IMR-90 (cell line): ENCODE results near the gene ITGA1. TPM values are rescaled to one million over a fixed set of nuclear protein-coding genes. Genes with fewer than 3 reads are reported as not detected.

Experiments used
- ATAC-seq: fragments of 200-7000 bp; cut with Tn5 transposase; 2 replicates; pipeline ENCODE4 v1.9.1; 2020; ENCODE audit warnings: low read depth, mild to moderate bottlenecking, moderate library complexity
- BruUV-seq: library from RNA; stranded (reverse); fragments of 400-500 nt; replicated peaks from 2 replicates; lab custom pipeline; 2021; lab: Mats Ljungman, UMichigan
- CTCF ChIA-PET: fragments of 300-600 bp; formaldehyde crosslinking; extraction: SDS; loops from one replicate; lab custom pipeline; 2021; ENCODE audit warnings: antibody characterized with exemption; lab: Yijun Ruan, JAX
- POLR2A ChIA-PET: fragments of 300-600 bp; sonication (Branson Sonifier 250); formaldehyde crosslinking; loops from one replicate; lab custom pipeline; 2022; ENCODE audit warnings: antibody characterized with exemption; ENCODE audit not compliant: unreplicated experiment; lab: Charles Lee
- DNase-seq: peaks from one replicate; pipeline ENCODE4 v3.0.0; 2013
- H2AFZ ChIP-seq: replicated peaks from 2 replicates; pipeline ENCODE3; 2013; ENCODE audit warnings: low read length, mild to moderate bottlenecking; ENCODE audit not compliant: poor library complexity
- H2AK5ac ChIP-seq: 2 replicates; pipeline ENCODE4 v1.6.1; 2013; ENCODE audit warnings: low read depth, low read length, inconsistent platforms
- H2AK9ac ChIP-seq: replicated peaks from 2 replicates; pipeline ENCODE3; 2013; ENCODE audit warnings: mild to moderate bottlenecking, low read depth, low read length, moderate library complexity; ENCODE audit not compliant: poor library complexity
- H2BK120ac ChIP-seq: 2 replicates; pipeline ENCODE4 v1.6.1; 2013; ENCODE audit warnings: low read depth, low read length, inconsistent platforms
- H2BK15ac ChIP-seq: 3 replicates; pipeline ENCODE4 v1.6.1; 2013; ENCODE audit warnings: low read depth, low read length, inconsistent platforms
- H2BK20ac ChIP-seq: 2 replicates; pipeline ENCODE4 v1.6.1; 2013; ENCODE audit warnings: low read depth, mild to moderate bottlenecking, inconsistent platforms, low read length, moderate library complexity
- H2BK5ac ChIP-seq: 2 replicates; pipeline ENCODE4 v1.6.1; 2013; ENCODE audit warnings: mild to moderate bottlenecking, low read depth, low read length, inconsistent platforms; ENCODE audit not compliant: poor library complexity, severe bottlenecking
- H3K14ac ChIP-seq: replicated peaks from 2 replicates; pipeline ENCODE4 v1.6.1; 2013; ENCODE audit warnings: low read depth, low read length, inconsistent platforms
- H3K18ac ChIP-seq: 2 replicates; pipeline ENCODE4 v1.6.1; 2013; ENCODE audit warnings: low read depth, low read length, control low read depth
- H3K23ac ChIP-seq: 2 replicates; pipeline ENCODE4 v1.6.1; 2013; ENCODE audit warnings: low read depth, low read length, inconsistent platforms
- H3K27ac ChIP-seq: 2 replicates; pipeline ENCODE4 v1.5.1; 2013; ENCODE audit warnings: mild to moderate bottlenecking, control low read depth, low read length; ENCODE audit not compliant: insufficient read depth
- H3K27me3 ChIP-seq: 2 replicates; pipeline ENCODE4 v1.6.1; 2013; ENCODE audit warnings: low read length; ENCODE audit not compliant: control insufficient read depth, insufficient read depth
- H3K36me3 ChIP-seq: 2 replicates; pipeline ENCODE4 v1.6.1; 2013; ENCODE audit warnings: low read length, mixed read lengths; ENCODE audit not compliant: control insufficient read depth, insufficient read depth
- H3K4ac ChIP-seq: 2 replicates; pipeline ENCODE4 v1.6.1; 2013; ENCODE audit warnings: low read depth, low read length, inconsistent platforms
- H3K4me1 ChIP-seq: 2 replicates; pipeline ENCODE4 v1.6.1; 2013; ENCODE audit warnings: low read length, mixed read lengths; ENCODE audit not compliant: control insufficient read depth, insufficient read depth
- H3K4me2 ChIP-seq: 2 replicates; pipeline ENCODE4 v1.6.1; 2013; ENCODE audit warnings: low read depth, mild to moderate bottlenecking, control low read depth, low read length, moderate library complexity
- H3K4me3 ChIP-seq: 2 replicates; pipeline ENCODE4 v1.5.1; 2013; ENCODE audit warnings: low read depth, mild to moderate bottlenecking, control low read depth, low read length, moderate library complexity; ENCODE audit not compliant: insufficient read depth
- H3K56ac ChIP-seq: 2 replicates; pipeline ENCODE4 v1.6.1; 2013; ENCODE audit warnings: low read length, inconsistent platforms; ENCODE audit not compliant: insufficient read depth; ENCODE audit errors: extremely low read depth
- H3K79me1 ChIP-seq, 2 experiments: 2 replicates each; pipeline ENCODE4 v1.6.1; 2013; ENCODE audit warnings: low read length in 2 of 2, inconsistent platforms in 1 of 2, low read depth in 1 of 2
- H3K9ac ChIP-seq: 2 replicates; pipeline ENCODE4 v1.6.1; 2013; ENCODE audit warnings: low read depth, low read length, control low read depth
- H3K9me1 ChIP-seq: 2 replicates; pipeline ENCODE4 v1.6.1; 2013; ENCODE audit warnings: low read length, inconsistent platforms; ENCODE audit not compliant: insufficient read depth
- H3K9me3 ChIP-seq: 2 replicates; pipeline ENCODE4 v1.6.1; 2013; ENCODE audit warnings: low read length; ENCODE audit not compliant: control insufficient read depth, insufficient read depth
- H4K20me1 ChIP-seq: 2 replicates; pipeline ENCODE4 v1.6.1; 2013; ENCODE audit warnings: low read length, inconsistent platforms; ENCODE audit not compliant: insufficient read depth
- H4K5ac ChIP-seq: 2 replicates; pipeline ENCODE4 v1.6.1; 2013; ENCODE audit warnings: mild to moderate bottlenecking, low read depth, low read length, control low read depth
- H4K8ac ChIP-seq, 2 experiments: 2 replicates each; pipeline ENCODE4 v1.6.1; 2013; ENCODE audit warnings: low read depth in 2 of 2, low read length in 2 of 2, control low read depth in 1 of 2, inconsistent platforms in 1 of 2
- H4K91ac ChIP-seq: 2 replicates; pipeline ENCODE4 v1.6.1; 2013; ENCODE audit warnings: low read depth, low read length, inconsistent platforms; ENCODE audit not compliant: insufficient read depth
- BHLHE40 ChIP-seq: fragments of 150-350 bp; IDR thresholded peaks from 2 replicates; pipeline ENCODE4 v1.6.1; 2016; ENCODE audit warnings: mild to moderate bottlenecking, low read depth, low read length
- MXI1 ChIP-seq: IDR thresholded peaks from 2 replicates; pipeline ENCODE4 v1.6.1; 2012; ENCODE audit warnings: low read depth, mild to moderate bottlenecking, low read length, moderate library complexity, borderline replicate concordance
- SMC3 ChIP-seq: fragments of 150-350 bp; IDR thresholded peaks from 2 replicates; pipeline ENCODE4 v1.6.1; 2016; ENCODE audit warnings: low read depth, mild to moderate bottlenecking, antibody characterized with exemption, low read length, moderate library complexity
- WGBS, 2 experiments: methylation state at CpG; one replicate each; pipeline versions ENCODE4 v1.1.5 to v1.1.7; 2013; ENCODE audit warnings: missing lambda C conversion rate in 2 of 2; ENCODE audit not compliant: insufficient read length in 1 of 2; ENCODE audit errors: extremely low coverage in 2 of 2; 5-methylcytosine and 5-hydroxymethylcytosine counted together
- dilution Hi-C: fragments of 300-500 bp; cut with HindIII; formaldehyde crosslinking; loops from one replicate; pipeline ENCODE4 v1.14.3; 2018; ENCODE audit warnings: low sequenced_read_pairs; ENCODE audit not compliant: unreplicated experiment
- in situ Hi-C: fragments of 300-500 bp; cut with MboI; formaldehyde crosslinking; loops from 3 replicates; pipeline ENCODE4 v1.14.3; 2019; ENCODE audit warnings: low sequenced_read_pairs, inconsistent platforms, mixed read lengths
- intact Hi-C: fragments of 100-400 bp; cut with micrococcal nuclease; formaldehyde crosslinking; loops from 2 replicates; pipeline ENCODE4 v1.10.0; 2022
- polyA plus RNA-seq, 3 experiments: library from polyadenylated mRNA; depleted of rRNA; stranded (reverse); fragments of >200 nt; gene quantifications; 2 replicates each; pipeline ENCODE4 v1.2.3, GENCODE V29; 2012; ENCODE audit warnings: low replicate concordance in 1 of 3
- total RNA-seq: library from RNA; depleted of rRNA; stranded (reverse); fragments of >200 nt; gene quantifications from 2 replicates; pipeline ENCODE4 v1.2.3, GENCODE V29; 2012
- TF ChIP-seq, protein P1 (sequence below): fragments of 150-350 bp; IDR thresholded peaks from 2 replicates; pipeline ENCODE4 v1.6.1; 2017; ENCODE audit warnings: mild to moderate bottlenecking, antibody characterized with exemption, low read length, low read depth

Gene ITGA1
- total and polyA plus RNA-seq, 2 of the 4 experiments (the other 2 are of a cell fraction): 22.3 to 95.2 TPM

GRCh38 chr5:52769061-52769460 lies 18.7 kb upstream of the ITGA1 start:
- Histone ChIP-seq H3K4me2 (no peak overlapping the region), H2BK5ac (no peak overlapping the region), H4K8ac (no peak overlapping the region), H3K56ac (no peak overlapping the region), H3K9ac (no peak overlapping the region), H2BK15ac (no peak overlapping the region), H3K4me3 (no peak overlapping the region), H2AK9ac (no peak overlapping the region), H3K4me1 (no peaks in the 10 kb centered on the region), H3K79me1 (no peaks in the 10 kb centered on the region), H4K20me1 (no peaks in the 10 kb centered on the region), H4K91ac (no peak overlapping the region), H3K9me1 (no peaks in the 10 kb centered on the region), H3K18ac (no peak overlapping the region), H3K4ac (no peak overlapping the region), H3K27ac (no peak overlapping the region), H2BK20ac (no peak overlapping the region), H3K9me3 (no peaks in the 10 kb centered on the region), H3K23ac (no peak overlapping the region), H4K5ac (no peak overlapping the region), H2AK5ac (no peak overlapping the region), H3K36me3 (no peaks in the 10 kb centered on the region), H2AFZ (no peak overlapping the region), H3K27me3 (no peaks in the 10 kb centered on the region), H2BK120ac (no peak overlapping the region), H3K14ac (no peak overlapping the region)
- TF ChIP-seq, protein P1, sequence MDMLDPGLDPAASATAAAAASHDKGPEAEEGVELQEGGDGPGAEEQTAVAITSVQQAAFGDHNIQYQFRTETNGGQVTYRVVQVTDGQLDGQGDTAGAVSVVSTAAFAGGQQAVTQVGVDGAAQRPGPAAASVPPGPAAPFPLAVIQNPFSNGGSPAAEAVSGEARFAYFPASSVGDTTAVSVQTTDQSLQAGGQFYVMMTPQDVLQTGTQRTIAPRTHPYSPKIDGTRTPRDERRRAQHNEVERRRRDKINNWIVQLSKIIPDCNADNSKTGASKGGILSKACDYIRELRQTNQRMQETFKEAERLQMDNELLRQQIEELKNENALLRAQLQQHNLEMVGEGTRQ: no peak
- TF ChIP-seq SMC3 (no peak), BHLHE40 (no peak), MXI1 (no peak)
- BruUV-seq: no TSS peak
- dilution Hi-C loops: no loop called here
- in situ Hi-C loops: no loop called here
- ChIA-PET CTCF (no interaction called here), POLR2A (no interaction called here)
- DNase-seq (peak; percentile 42), ATAC-seq (no peak)
- intact Hi-C loops: no loop called here
- WGBS, 2 experiments: no CpG with 5 or more reads among the region's 5 CpGs
